Upper lobe of left lung (tissue), 4 donors: ENCODE data around the gene PTGFRN.

Source experiments
- CTCF ChIP-seq, 6 experiments: fragments of 450-650 bp in 4 of 6; fragments of 200-600 bp in 2 of 6; sonication (generic) in 2 of 6; IDR thresholded peaks; one replicate each; pipeline ENCODE4 v1.5.1; 2016 to 2019; ENCODE audit warnings: antibody characterized with exemption in 6 of 6
- EP300 ChIP-seq, 4 donors: sonication (generic); formaldehyde crosslinking; IDR thresholded peaks; one replicate each; pipeline ENCODE4 v1.5.1; 2017; ENCODE audit warnings: antibody characterized with exemption in 4 of 4, control low read depth in 2 of 4
- POLR2A ChIP-seq, 4 donors: fragments of 450-650 bp; IDR thresholded peaks; one replicate each; pipeline ENCODE4 v1.5.1; 2016 to 2017; ENCODE audit warnings: antibody characterized with exemption in 4 of 4, mild to moderate bottlenecking in 2 of 4
- POLR2AphosphoS5 ChIP-seq, 2 donors: sonication (generic); formaldehyde crosslinking; IDR thresholded peaks; one replicate each; pipeline ENCODE4 v1.5.1; 2017; ENCODE audit warnings: antibody characterized with exemption in 2 of 2

- no peak for TF ChIP-seq CTCF (IDR thresholded peaks at IDR 0.05)
- TF ChIP-seq POLR2AphosphoS5 (IDR thresholded peaks at IDR 0.05), result no peak
- TF ChIP-seq EP300 (IDR thresholded peaks at IDR 0.05), result no peak
- no peak for TF ChIP-seq POLR2A (IDR thresholded peaks at IDR 0.05)
Measured at GRCh38 chr1:116920211-116920610, 10.5 kb downstream of the PTGFRN start.
